22Rv1 (cell line): ENCODE data around the gene PIGS.
A peak's percentile ranks its signal among the peaks of the same experiment; 100 is the strongest.

Experiments used
- CTCF ChIP-seq: fragments of 450-650 bp; IDR thresholded peaks from 2 replicates; pipeline ENCODE4 v1.5.1; 2017; ENCODE audit warnings: mild to moderate bottlenecking
- ZFX ChIP-seq: fragments of 450-650 bp; IDR thresholded peaks from 2 replicates; pipeline ENCODE4 v1.6.1; 2017; ENCODE audit warnings: antibody characterized with exemption, borderline replicate concordance

DNA sequence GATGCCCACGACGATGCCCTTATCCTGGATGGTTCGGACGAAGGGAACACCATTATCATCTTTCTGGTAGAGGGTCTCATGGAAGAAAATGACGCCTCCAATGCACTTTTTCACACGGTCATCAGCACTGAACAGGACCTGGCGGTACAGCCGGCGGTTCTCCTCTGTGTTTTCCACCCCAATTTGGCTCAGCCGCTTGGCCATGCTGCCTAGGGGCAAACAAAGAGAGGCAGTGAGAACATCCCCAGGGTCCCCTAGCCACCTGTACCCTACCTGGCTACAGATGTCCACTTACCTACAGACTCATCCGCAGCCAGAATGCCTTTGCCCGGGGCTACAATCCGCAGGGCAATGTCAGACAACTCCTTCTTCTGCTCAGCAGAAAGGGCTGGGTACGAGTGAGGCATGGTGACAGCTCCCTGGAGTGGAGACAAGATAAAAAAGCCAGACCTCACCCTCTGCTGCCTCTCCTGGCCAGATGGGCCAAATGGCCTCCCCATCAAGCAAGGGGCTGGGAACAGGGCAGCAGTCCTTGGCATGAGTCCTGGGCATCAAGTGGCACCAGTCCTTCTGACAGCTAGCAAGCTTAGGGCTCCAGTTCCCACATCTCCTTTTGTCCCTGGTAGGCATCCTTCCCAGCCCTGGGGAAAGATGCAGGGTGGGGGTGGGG is 3.9 kb upstream of the PIGS start:
- TF ChIP-seq CTCF (0 out of 2 replicates have a peak, but pooled peaks have one; percentile 5), ZFX (no peak)
